Right ventricle myocardium inferior (tissue), 1 donor: ENCODE results near the gene APOH. TPM values are rescaled to one million over a fixed set of nuclear protein-coding genes. Genes with fewer than 3 reads are reported as not detected.

Source experiments
- ATAC-seq: fragments of 200-7000 bp; cut with Tn5 transposase; one replicate; pipeline ENCODE4 v1.9.1; 2020; ENCODE audit warnings: mild to moderate bottlenecking, moderate library complexity
- DNase-seq: peaks from one replicate; pipeline ENCODE4 v3.0.0; 2021; ENCODE audit errors: missing footprints
- intact Hi-C: fragments of 100-400 bp; cut with DNase I; formaldehyde crosslinking; loops from one replicate; pipeline ENCODE4 v1.11.0; 2022
- total RNA-seq: library from RNA; stranded (reverse); fragmentation: NEBNext Ultra II Directional; extraction: Animal tissue kit (Norgen Biotek cat#: 25700); gene quantifications from one replicate; pipeline ENCODE4 v1.2.1, GENCODE V29; 2021
- donor health status: DM: no; HTN: yes; CAD: no; lungs with severe emphysema.

The APOH gene
- total RNA-seq, 1 donor from 2014 or later: not detected

DNA sequence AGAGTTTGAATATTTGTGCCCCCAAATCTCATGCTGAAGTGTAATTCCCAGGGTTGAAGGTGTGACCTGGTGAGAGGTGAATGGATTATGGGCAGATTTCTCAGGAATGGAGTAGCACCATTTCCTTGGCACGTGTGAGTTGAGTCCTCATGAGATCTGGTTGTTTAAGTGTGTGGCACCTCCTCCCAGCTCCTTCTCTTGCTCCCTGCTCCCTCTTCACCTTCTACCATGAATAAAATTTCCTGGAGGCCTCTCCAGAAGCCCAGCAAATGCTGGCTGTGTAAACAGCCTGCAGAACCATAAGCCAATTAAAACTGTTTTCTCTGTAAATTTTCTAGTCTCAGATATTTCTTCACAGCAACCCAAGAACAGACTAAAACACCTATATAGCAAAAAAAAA lies 12.6 kb upstream of the APOH start:
- intact Hi-C loops: no loop called here
- no peak for ATAC-seq
- no peak for DNase-seq

DNA sequence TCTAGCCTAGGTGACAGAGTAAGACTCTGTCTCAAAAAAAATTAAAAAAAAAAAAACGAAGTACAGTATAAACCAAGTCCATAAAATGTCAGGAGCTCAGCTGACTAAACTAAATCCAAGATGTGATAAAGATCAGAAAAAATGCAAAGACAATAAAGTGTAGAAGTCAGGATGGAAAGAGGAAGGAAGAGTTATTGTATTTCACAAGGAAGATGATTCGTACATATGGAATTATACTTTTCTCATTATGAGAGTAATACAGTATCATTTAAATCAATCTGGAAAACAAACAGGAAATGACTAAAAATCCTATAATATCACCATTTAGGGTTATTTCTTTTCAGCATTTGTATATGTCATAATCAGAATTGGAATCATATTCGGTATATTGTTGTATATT lies 11.4 kb upstream of the APOH start:
- ATAC-seq: no peak
- DNase-seq: no peak
- intact Hi-C loops: no loop called here

DNA sequence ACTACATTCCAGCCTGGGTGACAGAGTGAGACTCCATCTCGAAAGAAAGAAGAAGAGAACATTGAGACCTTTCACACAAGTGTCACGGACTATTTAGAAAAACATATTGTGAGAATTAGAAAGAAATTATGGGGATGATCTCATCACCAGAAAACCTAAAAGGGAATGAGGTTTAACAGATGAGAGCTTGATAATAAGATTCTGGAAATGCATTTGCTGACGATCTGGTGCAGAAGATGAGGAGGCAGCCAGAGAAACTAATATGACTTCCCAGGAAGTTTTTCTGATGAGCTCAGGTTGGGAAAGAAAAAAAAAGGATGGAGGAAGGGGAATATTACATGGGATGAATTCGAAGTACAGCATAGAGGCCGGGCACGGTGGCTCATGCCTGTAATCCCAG lies 10.8 kb upstream of the APOH start:
- intact Hi-C loops: no loop called here
- DNase-seq (no peak), ATAC-seq (no peak)

DNA sequence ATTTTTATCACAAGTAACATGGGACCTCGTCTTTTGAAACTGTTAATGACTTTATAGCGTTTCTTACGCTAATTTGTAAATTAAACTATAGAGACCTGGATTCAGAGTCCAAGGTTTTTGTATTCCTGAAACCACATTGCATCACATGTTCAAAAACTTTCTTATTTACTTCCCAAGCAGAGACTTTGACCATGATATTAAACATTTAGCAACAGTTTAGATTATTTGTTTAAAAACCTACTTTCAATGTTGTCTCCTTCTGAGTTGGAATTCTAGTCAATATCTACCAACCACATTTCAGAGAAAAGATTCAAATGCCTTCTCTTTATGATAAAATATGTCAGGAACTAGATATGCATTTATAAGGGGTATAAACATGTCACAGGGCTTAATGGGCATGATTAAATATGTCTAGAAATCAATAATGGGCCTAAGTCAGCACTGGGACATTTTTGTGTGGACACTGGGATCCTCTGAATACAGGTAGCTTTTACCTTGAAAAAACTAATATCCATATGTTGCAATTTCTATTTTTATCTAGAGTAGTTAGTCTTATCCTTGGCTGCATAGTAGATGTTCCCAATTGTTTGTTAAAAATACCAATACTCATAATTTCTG lies 6.3 kb upstream of the APOH start:
- DNase-seq (no peak), ATAC-seq (no peak)
- intact Hi-C loops: no loop called here

DNA sequence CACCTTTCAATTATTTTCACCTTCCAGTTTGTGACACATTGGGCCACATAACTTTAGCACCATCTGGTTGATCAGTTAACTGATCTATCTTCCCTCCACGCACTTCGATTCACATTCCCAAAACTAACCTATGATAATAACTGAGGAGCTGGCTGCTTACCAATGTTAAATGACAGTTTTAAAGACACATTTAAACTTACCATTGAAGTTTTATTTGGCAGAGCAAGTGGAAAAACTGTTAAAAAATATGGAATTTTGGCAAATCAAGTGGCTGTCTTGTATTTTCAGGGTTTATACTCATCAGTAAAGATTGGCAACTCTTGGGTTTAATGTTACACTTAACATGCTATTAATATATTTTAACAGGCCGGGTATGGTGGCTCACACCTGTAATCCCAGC lies 5.4 kb upstream of the APOH start:
- intact Hi-C loops: no loop called here
- ATAC-seq (no peak), DNase-seq (no peak)

DNA sequence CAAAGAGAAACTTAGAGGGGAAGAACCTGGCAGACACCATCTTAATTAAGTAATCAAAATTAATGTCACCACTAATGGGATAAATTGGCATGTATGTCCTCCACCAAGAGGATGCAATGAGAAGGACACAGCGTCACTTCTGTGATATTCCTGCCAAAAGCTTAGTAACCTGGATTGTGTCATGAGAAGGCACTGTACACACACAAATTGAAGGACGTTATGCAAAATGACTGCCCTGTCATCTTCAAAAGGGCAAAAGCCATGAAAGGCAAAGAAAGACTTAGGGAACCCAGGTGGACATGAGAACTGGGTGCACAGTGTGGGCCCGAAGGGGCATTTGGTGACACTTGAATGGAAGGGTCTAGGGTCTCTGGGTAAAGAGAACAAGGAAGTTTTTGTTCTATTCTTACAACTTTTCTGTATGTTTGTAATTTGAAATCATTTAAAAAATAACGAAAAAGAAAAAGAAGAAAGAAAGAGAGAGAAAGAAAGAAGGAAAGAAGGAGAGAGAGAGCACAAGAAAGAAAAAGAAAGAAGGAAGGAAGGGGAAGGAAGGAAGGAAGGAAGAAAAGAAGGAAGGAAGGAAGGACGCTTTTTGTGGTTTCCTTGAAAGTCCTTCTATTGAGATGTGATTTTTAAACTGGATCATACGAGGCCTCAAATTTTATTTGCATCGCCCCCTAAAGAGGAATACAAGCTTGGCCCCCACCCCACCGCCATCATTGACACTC lies 4.0 kb upstream of the APOH start:
- ATAC-seq (no peak), DNase-seq (no peak)
- intact Hi-C loops: no loop called here

DNA sequence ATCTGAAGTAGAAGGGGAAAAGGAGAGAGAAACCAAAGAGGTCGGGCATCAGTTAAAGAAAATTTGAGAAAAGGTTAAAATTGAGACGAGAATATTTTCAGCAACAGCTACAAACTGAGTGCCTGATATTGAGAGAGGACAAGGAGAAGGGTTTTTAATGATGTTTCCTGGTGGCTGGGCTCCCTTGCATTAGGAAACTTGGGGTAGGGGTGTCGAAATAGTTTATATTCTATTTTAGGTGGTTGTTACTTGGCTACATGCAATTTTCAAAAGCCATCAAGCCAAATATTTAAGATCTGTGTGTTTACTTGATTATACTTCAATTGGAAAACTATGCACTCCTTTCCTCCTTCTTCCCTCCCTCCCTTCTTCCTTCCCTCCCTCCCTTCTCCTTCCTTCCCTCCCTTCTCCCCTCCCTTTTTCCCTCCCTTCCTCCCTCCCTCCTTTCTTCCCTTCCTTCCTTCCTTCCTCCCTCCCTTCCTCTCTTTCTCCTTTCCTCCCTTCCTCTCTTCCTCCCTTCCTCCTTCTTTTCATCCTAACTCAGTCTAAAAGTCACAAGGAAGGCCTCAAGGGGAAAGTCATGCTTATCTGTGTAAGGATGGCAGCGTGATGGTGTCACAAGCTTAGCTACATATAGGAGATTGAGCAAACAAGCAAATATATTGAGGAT lies 1.8 kb upstream of the APOH start:
- intact Hi-C loops: no loop called here
- ATAC-seq (no peak), DNase-seq (no peak)

DNA sequence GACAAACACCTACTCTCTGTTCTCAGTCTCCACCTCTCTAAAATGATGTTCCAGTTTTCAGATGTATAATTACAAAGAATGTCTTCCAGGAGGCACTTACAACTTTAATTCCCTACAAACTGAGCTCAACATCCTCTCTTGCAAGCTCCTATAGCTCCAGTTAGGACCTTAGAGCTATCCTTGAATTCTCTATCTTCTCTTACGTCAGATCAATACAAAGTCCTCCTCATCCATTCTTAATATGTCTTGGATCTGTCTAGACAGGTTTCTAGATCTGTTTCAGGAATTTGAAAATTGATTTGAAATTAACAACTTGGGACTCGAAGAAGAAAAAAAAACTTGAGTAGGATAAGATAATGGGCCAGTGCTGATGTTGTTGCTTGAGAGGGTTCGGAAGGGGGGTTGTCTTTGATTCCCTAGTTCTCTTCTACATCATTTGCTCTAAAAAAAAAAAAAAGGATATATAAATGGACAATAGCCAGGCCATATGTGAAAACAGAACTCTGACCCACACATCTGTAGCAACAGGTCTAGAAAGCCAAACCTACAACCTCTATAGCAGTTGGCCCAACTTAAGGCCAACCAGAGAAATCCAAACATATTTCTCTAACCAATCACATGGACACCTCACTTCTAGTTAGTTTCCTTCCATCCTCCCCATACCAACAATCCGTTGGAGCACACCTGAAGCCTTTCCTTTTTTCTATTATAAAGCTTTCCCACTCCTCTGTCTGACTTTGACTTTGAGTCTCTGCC lies 746 bp upstream of the APOH start:
- DNase-seq (no peak), ATAC-seq (no peak)
- intact Hi-C loops: no loop called here

DNA sequence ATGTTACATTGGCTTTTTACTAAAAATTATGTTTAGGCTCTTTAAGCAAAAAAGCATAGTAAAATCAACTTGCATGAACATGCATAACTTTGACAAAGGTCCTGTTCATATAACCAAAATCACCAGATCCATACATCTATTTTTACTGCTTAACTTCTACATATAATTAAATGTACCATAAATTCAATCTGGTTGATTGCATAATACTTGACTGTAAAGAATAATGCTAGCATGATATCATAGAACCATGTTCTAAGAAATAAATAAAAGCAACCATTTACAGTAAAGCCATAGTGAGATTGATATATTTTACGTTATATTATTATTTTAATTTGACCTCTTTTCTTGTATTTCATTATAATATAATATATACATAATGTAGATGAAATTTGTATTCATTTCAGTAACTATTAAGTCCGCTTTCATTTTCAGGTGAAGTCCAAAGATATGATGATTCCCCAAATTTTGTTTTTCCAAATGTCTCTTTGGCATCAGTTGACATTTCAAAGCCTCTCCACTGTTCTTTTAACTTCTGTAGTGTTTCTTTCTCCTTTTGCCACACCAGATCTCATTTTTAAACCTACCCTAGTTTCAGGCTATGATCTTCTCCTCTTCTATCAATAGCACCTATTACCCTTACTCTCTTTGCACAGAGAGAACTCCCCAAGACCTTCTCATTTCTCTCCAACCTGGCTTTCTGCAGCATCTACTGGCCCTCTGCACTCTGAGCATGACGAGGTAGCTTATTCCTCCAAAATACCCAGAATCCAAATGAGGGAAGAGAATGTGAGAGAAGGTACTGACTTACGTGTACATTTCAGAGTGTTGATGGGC lies 1.8 kb downstream of the APOH start:
- intact Hi-C loops: no loop called here
- no peak for ATAC-seq
- no peak for DNase-seq

DNA sequence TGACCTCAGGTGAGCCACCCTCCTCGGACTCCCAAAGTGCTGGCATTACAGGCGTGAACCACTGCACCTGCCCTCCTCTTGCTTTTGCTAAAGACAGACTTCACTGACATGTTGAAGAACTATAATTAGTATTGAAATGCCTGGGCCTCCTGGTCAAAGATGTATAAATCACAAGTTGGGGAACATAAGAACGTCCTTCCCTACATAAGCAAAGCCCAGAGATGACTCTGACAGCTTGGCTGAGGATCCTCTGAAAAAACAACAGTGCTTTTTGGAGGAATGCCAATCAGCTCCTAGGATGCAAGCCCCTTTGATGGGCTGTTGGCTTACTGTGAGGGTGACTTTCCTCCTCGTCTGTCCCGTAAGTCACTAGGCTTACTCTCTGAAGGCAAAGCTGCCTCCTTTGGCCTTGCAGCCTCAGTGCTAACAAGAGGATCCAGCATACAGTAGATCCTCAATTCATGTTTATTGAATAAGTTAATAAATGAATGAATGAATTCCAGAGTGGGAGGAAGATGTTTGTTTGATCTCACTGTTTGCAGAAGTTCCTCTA lies 6.3 kb downstream of the APOH start:
- DNase-seq (no peak), ATAC-seq (no peak)
- intact Hi-C loops: no loop called here

DNA sequence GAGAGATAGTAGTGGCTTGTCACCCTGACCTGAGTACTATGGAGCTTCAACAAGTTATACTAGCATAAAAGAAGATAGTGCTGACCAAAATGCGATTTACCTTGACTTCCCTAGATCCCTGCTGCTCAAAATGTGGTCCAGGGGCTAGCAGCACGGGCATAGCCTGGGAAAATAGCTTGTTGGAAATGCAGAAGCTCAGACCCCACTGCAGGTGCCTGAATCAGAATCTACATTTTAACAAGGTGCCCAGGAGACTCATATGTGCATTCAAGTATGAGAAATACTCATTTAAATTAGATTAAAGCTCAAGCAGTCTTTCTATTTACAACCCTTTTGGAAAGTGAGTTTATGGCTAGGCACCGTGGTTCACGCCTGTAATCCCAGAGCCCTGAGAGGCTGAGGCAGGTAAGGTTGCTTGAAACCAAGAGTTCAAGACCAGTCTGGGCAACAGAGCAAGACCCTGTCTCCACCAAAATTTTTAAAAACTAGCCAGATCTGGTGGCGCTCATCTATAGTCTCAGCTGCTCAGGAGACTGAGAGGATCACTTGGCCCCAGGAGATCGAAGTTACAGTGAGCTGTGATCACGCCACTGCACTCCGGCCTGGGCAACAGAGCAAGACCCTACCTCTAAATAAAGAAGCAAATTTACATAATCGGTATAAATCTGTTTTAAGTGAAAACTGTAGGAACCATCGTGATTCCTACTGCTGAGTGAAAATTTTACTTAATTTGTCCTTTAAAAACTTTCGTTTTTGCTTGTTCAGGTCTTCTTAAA lies 7.3 kb downstream of the APOH start:
- ATAC-seq (no peak), DNase-seq (no peak)
- intact Hi-C loops: no loop called here

DNA sequence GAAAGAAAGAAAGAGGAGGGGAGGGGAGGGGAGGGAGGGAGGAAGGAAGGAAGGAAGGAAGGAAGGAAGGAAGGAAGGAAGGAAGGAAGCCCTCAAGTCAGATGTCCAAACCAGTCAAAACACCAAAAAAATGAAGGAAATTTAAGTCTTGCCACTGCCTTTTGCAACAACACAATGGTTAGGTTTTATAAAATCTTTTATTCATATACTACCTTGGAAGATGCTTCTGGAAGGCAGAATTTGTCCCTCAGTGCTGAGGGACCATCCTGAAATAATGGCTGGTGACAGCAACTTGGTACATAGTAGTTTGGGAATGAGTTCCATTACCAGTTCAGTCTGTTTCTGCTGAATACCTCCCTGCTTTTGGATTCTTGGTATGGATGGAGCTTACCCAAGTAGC lies 7.9 kb downstream of the APOH start:
- ATAC-seq: no peak
- intact Hi-C loops: no loop called here
- DNase-seq: no peak

DNA sequence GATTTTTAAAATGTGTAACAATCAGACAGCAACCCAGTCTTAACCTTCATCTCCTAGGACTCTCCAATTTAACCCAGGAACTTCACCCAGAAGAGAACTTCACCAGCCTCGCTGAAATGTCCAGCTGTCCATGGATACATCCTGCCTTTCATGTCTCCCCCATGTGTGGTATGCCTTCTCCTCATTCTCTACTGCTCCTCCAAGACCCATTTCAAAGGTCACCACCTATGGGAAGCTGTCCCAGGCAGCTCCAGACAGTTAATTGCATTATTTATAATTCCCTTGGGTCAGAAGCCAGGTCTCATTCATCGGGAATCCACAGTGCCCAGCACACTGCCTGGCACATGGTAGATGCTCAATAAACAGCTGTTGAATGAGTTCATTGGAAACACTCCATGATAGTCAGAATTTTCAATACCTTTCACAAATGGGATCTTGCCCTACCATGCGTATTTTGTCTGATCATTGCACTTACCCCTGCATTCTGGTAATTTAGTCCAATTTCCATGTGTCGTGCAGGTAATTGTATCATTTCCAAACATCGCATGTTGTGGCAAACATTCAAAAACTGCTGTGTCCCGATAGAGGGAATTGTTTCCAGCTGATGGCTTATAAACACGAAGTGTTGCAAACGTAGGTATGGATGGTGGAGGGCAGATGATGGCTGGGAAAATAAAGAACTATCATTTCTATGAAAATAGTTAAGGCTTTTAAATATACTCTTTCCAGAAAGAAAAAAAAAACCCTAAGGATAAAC lies 9.0 kb downstream of the APOH start:
- ATAC-seq: no peak
- DNase-seq: no peak
- intact Hi-C loops: no loop called here

DNA sequence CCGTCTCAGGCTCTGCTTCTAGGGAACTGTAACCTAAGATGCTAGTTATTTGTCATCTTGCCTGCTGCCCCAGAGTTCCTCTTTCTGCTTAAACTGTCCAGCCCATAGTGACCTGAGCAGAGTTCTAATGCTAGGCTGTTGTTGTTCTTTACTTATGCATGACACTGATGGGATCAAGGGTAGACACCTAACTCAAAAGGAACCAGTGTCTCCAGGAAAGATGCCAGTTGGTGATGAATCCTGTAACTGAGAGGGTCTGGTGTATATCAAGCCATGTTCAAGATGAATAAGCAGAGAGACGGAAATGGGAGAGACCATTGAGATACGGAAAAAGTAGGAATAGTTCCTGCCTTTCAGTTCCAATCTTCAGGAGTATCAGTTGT lies 13.7 kb downstream of the APOH start:
- intact Hi-C loops: no loop called here
- ATAC-seq (no peak), DNase-seq (no peak)

DNA sequence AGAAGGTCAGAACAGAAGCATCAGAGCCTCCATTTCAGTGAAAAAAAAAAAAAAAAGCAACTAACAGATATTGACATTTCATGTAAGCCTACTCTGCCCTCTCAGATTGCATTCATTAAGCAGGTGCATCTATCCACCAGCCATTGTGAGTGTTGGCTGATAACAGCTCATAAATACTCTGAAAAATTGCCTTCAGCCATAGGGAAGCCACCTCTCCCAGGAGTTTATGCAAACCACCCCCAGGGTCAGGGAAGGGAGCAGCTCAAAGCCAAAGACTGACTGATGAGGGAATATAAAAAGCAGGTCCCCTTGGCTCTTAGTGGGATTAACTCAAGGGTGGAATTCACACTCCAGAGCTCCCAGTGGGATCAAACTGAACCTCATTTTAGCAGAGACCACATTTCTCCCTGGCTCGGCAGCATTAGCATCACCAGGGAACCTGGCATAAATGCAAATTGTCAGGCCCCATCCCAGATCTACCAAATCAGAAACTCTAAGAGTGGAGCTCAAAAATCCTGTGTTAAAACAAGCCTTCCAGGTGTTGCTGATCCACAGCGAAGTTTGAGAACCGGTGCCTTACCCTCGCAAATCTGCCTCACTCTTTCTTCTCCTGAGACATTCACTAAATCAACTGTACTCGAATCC lies 14.2 kb downstream of the APOH start:
- DNase-seq (no peak), ATAC-seq (no peak)
- intact Hi-C loops: no loop called here

DNA sequence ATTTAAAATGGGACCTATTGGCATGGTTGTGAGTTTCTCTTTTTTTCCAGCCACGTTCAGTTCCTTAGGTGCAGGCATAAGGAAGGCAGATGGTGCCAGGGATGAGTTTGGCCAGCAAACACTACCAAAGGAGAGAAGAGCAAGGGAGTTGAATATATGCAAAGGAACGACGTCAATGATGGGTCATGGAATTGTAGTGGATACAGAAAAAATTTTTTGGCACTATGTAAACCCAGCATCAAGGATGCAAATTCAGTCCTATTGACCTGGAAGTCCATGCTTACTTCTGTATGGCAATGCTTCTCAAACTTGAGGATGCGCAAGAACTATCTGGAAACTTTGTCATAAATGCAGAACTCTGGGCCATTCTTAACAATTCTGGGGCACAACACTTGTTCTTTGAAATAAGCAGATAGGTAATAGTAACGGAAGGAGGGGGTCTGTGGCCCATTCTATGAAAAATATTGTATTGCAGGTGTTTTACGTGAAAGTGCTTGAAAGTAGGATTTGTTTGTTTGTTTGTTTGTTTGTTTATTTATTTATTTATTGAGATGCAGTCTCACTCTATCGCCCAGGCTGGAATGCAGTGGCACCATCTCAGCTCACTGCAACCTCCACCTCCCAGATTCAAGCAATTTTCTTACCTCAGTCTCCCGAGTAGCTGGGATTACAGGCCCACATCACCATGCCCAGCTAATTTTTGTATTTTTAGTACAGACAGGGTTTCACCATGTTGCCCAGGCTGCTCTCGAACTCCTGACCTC lies 18.0 kb downstream of the APOH start:
- DNase-seq (no peak), ATAC-seq (no peak)
- intact Hi-C loops: no loop called here
